ENCODE measurements around the gene TTLL8.

TTLL8 gene

DNA sequence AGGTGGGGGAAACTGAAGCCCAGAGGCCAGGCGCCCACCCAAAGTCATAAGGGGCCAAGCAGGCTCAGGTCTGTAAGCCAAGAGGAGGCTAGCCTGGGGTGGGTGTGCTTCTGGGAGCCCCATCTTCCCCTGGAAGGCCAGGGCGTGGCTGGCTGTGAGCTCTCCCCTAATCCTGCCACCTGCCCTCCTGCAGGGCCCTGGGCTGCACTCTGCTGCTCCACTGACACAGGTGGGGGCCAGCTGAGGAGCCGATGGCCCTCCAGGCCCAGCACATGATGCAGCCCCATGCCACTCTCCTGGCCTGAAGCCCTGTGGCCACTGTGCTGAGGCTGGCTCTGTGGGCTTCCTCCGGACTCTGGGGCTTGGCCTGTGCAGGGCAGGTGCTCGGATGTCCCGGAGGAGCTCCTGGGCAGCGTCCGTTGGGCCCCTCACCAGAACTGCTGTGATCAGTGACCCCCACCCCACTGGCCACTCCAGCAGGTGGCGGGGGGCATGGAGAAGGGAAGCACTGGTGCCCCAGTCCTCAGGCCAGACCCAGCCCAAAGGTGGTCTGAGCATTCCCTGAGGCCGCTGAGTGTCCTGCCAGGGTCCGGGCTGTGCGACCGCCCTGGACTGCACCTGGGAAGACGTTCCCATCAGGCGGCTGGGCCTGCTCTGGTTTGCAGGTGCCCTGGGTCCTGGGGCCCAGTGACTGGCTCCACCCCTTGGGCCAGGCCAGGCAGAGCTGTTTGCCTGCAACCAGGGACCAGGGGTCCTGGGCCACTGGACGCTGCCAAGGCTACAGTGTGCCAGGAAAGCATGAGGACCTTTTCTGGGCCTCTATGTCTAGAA is 89.1 kb downstream of the TTLL8 start:
- H3K27me3 Mint-ChIP-seq: no peaks in the 10 kb centered on the region
- H3K9me3 Mint-ChIP-seq: no peaks in the 10 kb centered on the region
- peaks cover 26% of the 10 kb centered on the region for H3K4me1 Mint-ChIP-seq
- no peak overlapping the region for H3K4me3 Mint-ChIP-seq
- no peak overlapping the region for H3K27ac Mint-ChIP-seq
- peaks cover 4% of the 10 kb centered on the region for H3K36me3 Mint-ChIP-seq

Data from activated naive CD4-positive, alpha-beta T cell treated with anti-CD3 and anti-CD28 coated beads, Interleukin-2, amount 50 U/mL, for 24 hours (primary cell).